HG02852 (cell line): ENCODE data around the gene ATP8B3.

Source experiments
- ATAC-seq: cut with Tn5 transposase; IDR thresholded peaks from one replicate; pipeline ENCODE4 v1.9.1; 2021; ENCODE audit warnings: mild to moderate bottlenecking, moderate library complexity; ENCODE audit not compliant: unreplicated experiment

Gene ATP8B3

GRCh38 chr19:1758959-1759903, 52.8 kb downstream of the ATP8B3 start:
- ATAC-seq: no peak

GRCh38 chr19:1758231-1758577, 53.9 kb downstream of the ATP8B3 start:
- ATAC-seq: no peak

GRCh38 chr19:1757468-1758230, 54.4 kb downstream of the ATP8B3 start:
- no peak for ATAC-seq

- no peak for ATAC-seq
These were observed 55.2 kb downstream of the ATP8B3 start for GRCh38 chr19:1756705-1757465.

GRCh38 chr19:1756264-1756663, 55.8 kb downstream of the ATP8B3 start:
- no peak for ATAC-seq

- ATAC-seq: no peak
These were observed 56.5 kb downstream of the ATP8B3 start for GRCh38 chr19:1755467-1756171.

GRCh38 chr19:1754636-1755466, 57.2 kb downstream of the ATP8B3 start:
- ATAC-seq: no peak

- ATAC-seq: no peak
These were observed 57.9 kb downstream of the ATP8B3 start for GRCh38 chr19:1754018-1754635.

- no peak for ATAC-seq
These were observed 59.0 kb downstream of the ATP8B3 start, which contains the start of gene ONECUT3 for GRCh38 chr19:1752757-1753728. ONECUT3 (plus strand) TSS chr19:1753506; CDS start chr19:1753663, 157 bp downstream.

GRCh38 chr19:1752009-1752756, 59.9 kb downstream of the ATP8B3 start:
- no peak for ATAC-seq

- no peak for ATAC-seq
These were observed 60.6 kb downstream of the ATP8B3 start for GRCh38 chr19:1751367-1752008.

GRCh38 chr19:1750343-1751021, 61.6 kb downstream of the ATP8B3 start:
- ATAC-seq: no peak

GRCh38 chr19:1749373-1750342, 62.4 kb downstream of the ATP8B3 start:
- no peak for ATAC-seq

- ATAC-seq: no peak
These were observed 63.2 kb downstream of the ATP8B3 start for GRCh38 chr19:1748873-1749341.
